ENCODE data around the gene ITGB1. TPM values are rescaled to one million over a fixed set of nuclear protein-coding genes. Genes with fewer than 3 reads are reported as not detected.

The ITGB1 gene
- total RNA-seq, 1 donor from 2014 or later: 220 TPM

GRCh38 chr10:32887481-32887880 lies 70.5 kb downstream of the ITGB1 start:
- no peaks in the 10 kb centered on the region for H3K36me3 Mint-ChIP-seq (ENCODE audit: low read depth)
- no peak for TF ChIP-seq CTCF (conservative IDR thresholded peaks at IDR 0.05)
- no peaks in the 10 kb centered on the region for H3K27me3 Mint-ChIP-seq (ENCODE audit: low read depth)
- DNase-seq (ENCODE audit: low read depth, low spot score): no peak
- no peak overlapping the region for H3K27ac Mint-ChIP-seq (ENCODE audit: unreplicated experiment)
- H3K4me1 Mint-ChIP-seq: no peaks in the 10 kb centered on the region
- H3K9me3 Mint-ChIP-seq: no peaks in the 10 kb centered on the region
- no peak overlapping the region for H3K4me3 Mint-ChIP-seq

GRCh38 chr10:32882076-32882475 lies 76.0 kb downstream of the ITGB1 start:
- no peak for TF ChIP-seq CTCF (conservative IDR thresholded peaks at IDR 0.05)
- H3K27me3 Mint-ChIP-seq (ENCODE audit: low read depth): no peaks in the 10 kb centered on the region
- no peak overlapping the region for H3K27ac Mint-ChIP-seq (ENCODE audit: unreplicated experiment)
- H3K9me3 Mint-ChIP-seq: no peaks in the 10 kb centered on the region
- H3K4me3 Mint-ChIP-seq: no peak overlapping the region
- DNase-seq (ENCODE audit: low read depth, low spot score): no peak
- H3K36me3 Mint-ChIP-seq (ENCODE audit: low read depth): no peaks in the 10 kb centered on the region
- peaks cover 6% of the 10 kb centered on the region for H3K4me1 Mint-ChIP-seq

GRCh38 chr10:32878646-32879045 lies 79.4 kb downstream of the ITGB1 start:
- TF ChIP-seq CTCF (conservative IDR thresholded peaks at IDR 0.05): no peak
- no peaks in the 10 kb centered on the region for H3K9me3 Mint-ChIP-seq
- no peak for DNase-seq (ENCODE audit: low read depth, low spot score)
- H3K27me3 Mint-ChIP-seq (ENCODE audit: low read depth): no peaks in the 10 kb centered on the region
- H3K4me1 Mint-ChIP-seq: peaks cover 6% of the 10 kb centered on the region
- no peak overlapping the region for H3K27ac Mint-ChIP-seq (ENCODE audit: unreplicated experiment)
- H3K36me3 Mint-ChIP-seq (ENCODE audit: low read depth): no peaks in the 10 kb centered on the region
- no peak overlapping the region for H3K4me3 Mint-ChIP-seq

GRCh38 chr10:32877915-32878314 lies 80.1 kb downstream of the ITGB1 start:
- DNase-seq (ENCODE audit: low read depth, low spot score): no peak
- Mint-ChIP-seq H3K4me1 (peaks cover 6% of the 10 kb centered on the region), H3K36me3 (ENCODE audit: low read depth) (no peaks in the 10 kb centered on the region), H3K27me3 (ENCODE audit: low read depth) (no peaks in the 10 kb centered on the region), H3K27ac (ENCODE audit: unreplicated experiment) (no peak overlapping the region), H3K9me3 (peaks cover 6% of the 10 kb centered on the region), H3K4me3 (no peak overlapping the region)
- no peak for TF ChIP-seq CTCF (conservative IDR thresholded peaks at IDR 0.05)

- Mint-ChIP-seq H3K9me3 (peaks cover 3% of the 10 kb centered on the region), H3K27ac (ENCODE audit: unreplicated experiment) (no peak overlapping the region), H3K4me3 (no peak overlapping the region), H3K27me3 (ENCODE audit: low read depth) (no peaks in the 10 kb centered on the region), H3K4me1 (no peaks in the 10 kb centered on the region), H3K36me3 (ENCODE audit: low read depth) (peaks cover 6% of the 10 kb centered on the region)
- DNase-seq (ENCODE audit: low read depth, low spot score): no peak
- TF ChIP-seq CTCF (conservative IDR thresholded peaks at IDR 0.05): no peak
These were observed 92.9 kb downstream of the ITGB1 start for GRCh38 chr10:32865170-32865569.

GRCh38 chr10:32854435-32854834 lies 103.6 kb downstream of the ITGB1 start:
- H3K4me3 Mint-ChIP-seq: no peak overlapping the region
- H3K9me3 Mint-ChIP-seq: peaks cover 3% of the 10 kb centered on the region
- no peaks in the 10 kb centered on the region for H3K27me3 Mint-ChIP-seq (ENCODE audit: low read depth)
- no peaks in the 10 kb centered on the region for H3K4me1 Mint-ChIP-seq
- no peak overlapping the region for H3K27ac Mint-ChIP-seq (ENCODE audit: unreplicated experiment)
- no peaks in the 10 kb centered on the region for H3K36me3 Mint-ChIP-seq (ENCODE audit: low read depth)
- no peak for TF ChIP-seq CTCF (conservative IDR thresholded peaks at IDR 0.05)
- DNase-seq (ENCODE audit: low read depth, low spot score): no peak

All from neural crest cell (in vitro differentiated cells).